ENCODE data around the gene CUL1.

The CUL1 gene

DNA sequence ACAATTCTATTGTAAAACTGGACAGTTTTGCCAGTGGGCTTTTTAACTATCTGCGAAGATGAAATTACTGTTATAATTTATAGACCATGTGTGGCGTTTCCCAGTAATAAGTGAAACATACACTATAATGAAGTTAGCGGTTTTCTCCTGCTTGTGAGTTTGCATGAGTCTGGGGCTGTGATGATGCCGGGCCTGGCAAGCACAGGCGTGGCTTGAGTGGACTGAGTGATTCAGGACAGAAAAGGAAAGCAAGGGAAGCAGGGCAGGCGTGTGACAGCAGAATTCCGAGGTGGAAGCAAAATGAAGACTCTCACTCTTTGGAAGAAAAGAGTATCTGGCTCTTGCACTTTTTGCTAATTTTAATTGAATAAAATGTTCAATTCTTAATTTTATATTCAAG, 90.5 kb downstream of the CUL1 start:
- TF ChIP-seq, protein P1, sequence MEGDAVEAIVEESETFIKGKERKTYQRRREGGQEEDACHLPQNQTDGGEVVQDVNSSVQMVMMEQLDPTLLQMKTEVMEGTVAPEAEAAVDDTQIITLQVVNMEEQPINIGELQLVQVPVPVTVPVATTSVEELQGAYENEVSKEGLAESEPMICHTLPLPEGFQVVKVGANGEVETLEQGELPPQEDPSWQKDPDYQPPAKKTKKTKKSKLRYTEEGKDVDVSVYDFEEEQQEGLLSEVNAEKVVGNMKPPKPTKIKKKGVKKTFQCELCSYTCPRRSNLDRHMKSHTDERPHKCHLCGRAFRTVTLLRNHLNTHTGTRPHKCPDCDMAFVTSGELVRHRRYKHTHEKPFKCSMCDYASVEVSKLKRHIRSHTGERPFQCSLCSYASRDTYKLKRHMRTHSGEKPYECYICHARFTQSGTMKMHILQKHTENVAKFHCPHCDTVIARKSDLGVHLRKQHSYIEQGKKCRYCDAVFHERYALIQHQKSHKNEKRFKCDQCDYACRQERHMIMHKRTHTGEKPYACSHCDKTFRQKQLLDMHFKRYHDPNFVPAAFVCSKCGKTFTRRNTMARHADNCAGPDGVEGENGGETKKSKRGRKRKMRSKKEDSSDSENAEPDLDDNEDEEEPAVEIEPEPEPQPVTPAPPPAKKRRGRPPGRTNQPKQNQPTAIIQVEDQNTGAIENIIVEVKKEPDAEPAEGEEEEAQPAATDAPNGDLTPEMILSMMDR (IDR thresholded peaks at IDR 0.05): no peak
- no peak for TF ChIP-seq ZFX (IDR thresholded peaks at IDR 0.05; ENCODE audit: borderline replicate concordance)

DNA sequence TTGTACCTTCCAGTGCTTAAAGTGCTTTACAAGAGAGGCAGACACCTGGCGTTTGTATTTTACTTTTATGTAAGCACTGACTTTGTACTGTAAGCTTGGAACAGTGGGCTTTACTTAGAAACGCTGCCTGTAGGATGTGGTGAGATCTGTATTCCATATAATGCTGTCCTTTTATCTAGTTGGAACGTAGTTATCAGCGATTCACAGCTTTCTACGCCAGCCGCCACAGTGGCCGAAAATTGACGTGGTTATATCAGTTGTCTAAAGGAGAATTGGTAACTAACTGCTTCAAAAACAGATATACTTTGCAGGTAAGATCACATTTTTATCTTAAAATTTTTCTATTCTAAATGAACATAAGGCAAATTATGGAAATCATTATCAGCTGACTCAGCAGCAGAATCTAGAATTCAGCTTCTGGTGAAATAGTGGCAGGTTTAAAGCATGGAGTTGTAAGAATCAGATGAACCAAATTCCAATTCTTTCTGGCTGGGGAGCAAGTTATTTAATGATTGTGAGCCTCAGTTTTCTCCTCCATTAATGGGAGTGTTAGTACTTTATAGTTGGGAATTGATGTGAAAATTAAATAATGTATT, 91.5 kb downstream of the CUL1 start:
- no peak for TF ChIP-seq ZFX (IDR thresholded peaks at IDR 0.05; ENCODE audit: borderline replicate concordance)
- TF ChIP-seq, protein P1 (IDR thresholded peaks at IDR 0.05): no peak

More for the DNA sequence above, 90.5 kb downstream of the CUL1 start:
- H3K27ac ChIP-seq: no peak overlapping the region

DNA sequence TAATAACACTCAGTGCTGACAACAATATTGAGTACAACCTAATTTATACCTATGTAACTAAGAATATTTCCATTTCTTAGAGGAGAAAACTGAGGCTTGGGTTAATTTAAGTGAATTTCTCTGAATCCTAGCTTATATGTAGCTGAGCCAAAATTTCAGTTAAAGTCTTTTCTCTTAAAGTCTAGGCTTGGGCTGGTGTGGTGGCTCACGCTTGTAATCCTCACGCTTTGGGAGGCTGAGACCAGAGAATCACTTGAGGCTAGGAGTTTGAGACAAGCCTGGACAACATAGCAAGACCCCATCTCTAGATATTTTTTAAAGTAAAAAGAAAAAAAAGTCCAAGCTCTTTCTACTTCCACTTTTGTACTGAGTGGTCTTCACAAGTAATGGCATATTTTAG, 92.1 kb downstream of the CUL1 start:
- TF ChIP-seq, protein P1 (IDR thresholded peaks at IDR 0.05): no peak
- no peak for TF ChIP-seq ZFX (IDR thresholded peaks at IDR 0.05; ENCODE audit: borderline replicate concordance)

More for the DNA sequence above, 91.5 kb downstream of the CUL1 start:
- no peak overlapping the region for H3K27ac ChIP-seq

DNA sequence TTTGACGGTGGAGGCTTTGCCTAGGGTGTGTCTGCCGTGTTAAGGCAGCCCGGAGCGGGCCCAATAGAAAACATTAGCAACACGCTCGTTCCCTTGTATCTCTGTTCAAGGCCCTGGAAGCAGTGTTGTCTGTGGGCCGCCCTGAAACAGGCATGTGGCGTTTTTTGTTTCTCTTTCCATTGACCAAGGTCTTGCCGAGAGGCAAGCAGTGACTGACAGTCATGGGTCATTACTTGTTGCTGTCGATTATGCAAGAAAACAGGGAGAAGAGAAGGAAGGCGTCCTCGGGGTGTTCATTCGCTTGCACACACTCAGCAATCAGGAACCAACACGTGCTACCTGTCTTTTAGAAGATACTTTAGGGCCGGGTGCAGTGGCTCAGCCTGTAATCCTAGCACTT, 92.8 kb downstream of the CUL1 start:
- H3K27ac ChIP-seq: no peak overlapping the region
- TF ChIP-seq, protein P1 (IDR thresholded peaks at IDR 0.05): no peak
- TF ChIP-seq ZFX (IDR thresholded peaks at IDR 0.05; ENCODE audit: borderline replicate concordance): no peak

More for the DNA sequence above, 92.1 kb downstream of the CUL1 start:
- no peak overlapping the region for H3K27ac ChIP-seq

DNA sequence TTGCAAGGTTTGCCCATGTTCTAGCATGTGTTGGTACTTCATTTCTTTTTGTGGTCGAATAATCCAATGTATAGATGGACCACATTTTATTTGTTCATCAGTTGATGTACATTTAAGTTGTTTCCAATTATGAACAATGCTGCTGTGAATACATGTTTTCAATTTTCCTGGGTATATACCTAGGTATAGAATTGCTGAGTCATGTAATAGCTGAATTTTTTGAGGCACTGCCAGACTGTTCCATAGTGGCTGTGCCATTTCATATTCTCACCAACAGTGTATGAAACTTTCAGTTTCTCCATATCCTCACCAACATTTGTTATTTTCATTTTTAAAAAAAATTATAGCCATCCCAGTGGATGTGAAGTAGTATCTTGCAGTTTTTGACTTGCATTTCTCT, 94.9 kb downstream of the CUL1 start:
- TF ChIP-seq ZFX (IDR thresholded peaks at IDR 0.05; ENCODE audit: borderline replicate concordance): no peak
- TF ChIP-seq, protein P1 (IDR thresholded peaks at IDR 0.05): no peak
- H3K27ac ChIP-seq: no peak overlapping the region

DNA sequence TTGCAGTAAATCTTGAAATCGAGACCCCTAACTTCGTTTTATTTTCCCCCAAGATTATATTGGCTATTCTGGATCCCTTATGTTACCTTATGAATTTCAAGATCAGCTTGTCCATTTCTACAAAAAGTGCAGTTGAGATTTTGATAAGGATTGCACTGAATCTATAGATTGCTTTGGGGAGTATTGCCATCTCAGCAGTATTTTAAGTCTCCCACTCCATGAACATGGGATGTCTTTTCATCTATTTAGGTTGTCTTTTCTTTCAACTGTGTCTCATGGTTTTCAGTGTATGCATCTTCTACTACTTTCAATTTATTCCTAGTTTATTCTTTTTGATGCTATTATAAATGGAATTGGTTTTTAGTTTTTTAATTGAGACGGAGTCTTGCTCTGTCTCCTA, 95.8 kb downstream of the CUL1 start:
- no peak overlapping the region for H3K27ac ChIP-seq
- TF ChIP-seq, protein P1 (IDR thresholded peaks at IDR 0.05): no peak
- TF ChIP-seq ZFX (IDR thresholded peaks at IDR 0.05; ENCODE audit: borderline replicate concordance): no peak

DNA sequence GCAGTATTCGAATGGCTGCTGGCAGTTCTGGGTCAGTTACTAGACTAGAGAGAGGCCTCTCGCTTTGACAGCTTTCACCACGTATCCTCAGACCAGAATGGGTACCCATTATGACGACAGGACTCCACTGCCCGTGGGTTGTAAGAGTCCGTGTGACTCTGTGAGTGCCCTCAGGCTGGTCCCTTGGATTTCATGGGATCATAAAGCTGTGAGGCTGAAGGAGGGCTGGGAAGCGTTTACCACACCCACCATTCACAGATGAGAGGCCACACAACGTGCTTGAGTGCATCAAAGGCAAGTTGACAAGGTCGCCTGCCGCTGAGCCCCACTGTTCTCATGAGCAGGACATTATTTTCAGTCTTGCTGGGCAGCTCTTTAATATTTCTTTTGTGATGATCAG, 98.1 kb downstream of the CUL1 start:
- no peak overlapping the region for H3K27ac ChIP-seq
- TF ChIP-seq, protein P1 (IDR thresholded peaks at IDR 0.05): no peak
- TF ChIP-seq ZFX (IDR thresholded peaks at IDR 0.05; ENCODE audit: borderline replicate concordance): no peak
